BJ (cell line): ENCODE data around the gene CELF1. TPM values are rescaled to one million over a fixed set of nuclear protein-coding genes. Genes with fewer than 3 reads are reported as not detected.

Experiments
- CTCF ChIA-PET: fragments of 350-600 bp; formaldehyde crosslinking; extraction: SDS; loops from one replicate; lab custom pipeline; 2021; ENCODE audit warnings: antibody characterized with exemption, inconsistent platforms; lab: Yijun Ruan, JAX
- POLR2A ChIA-PET: fragments of 300-600 bp; sonication (Branson Sonifier 250); formaldehyde crosslinking; extraction: SDS; loops from one replicate; lab custom pipeline; 2021; ENCODE audit warnings: antibody characterized with exemption; lab: Charles Lee
- DNase-seq: peaks from one replicate; pipeline ENCODE4 v3.0.0-alpha.2; 2011; ENCODE audit warnings: low read depth
- H3K27me3 ChIP-seq: 2 replicates; pipeline ENCODE4 v1.6.0; 2011; ENCODE audit warnings: low read length; ENCODE audit not compliant: control insufficient read depth, insufficient read depth
- H3K36me3 ChIP-seq: 2 replicates; pipeline ENCODE4 v1.5.1; 2011; ENCODE audit warnings: low read length; ENCODE audit not compliant: control insufficient read depth, insufficient read depth
- H3K4me3 ChIP-seq: 2 replicates; pipeline ENCODE4 v1.5.1; 2011; ENCODE audit warnings: low read depth, mild to moderate bottlenecking, control low read depth, low read length
- CTCF ChIP-seq: IDR thresholded peaks from 2 replicates; pipeline ENCODE4 v1.5.1; 2011; ENCODE audit warnings: low read depth, mild to moderate bottlenecking, control low read depth, inconsistent platforms, low read length, moderate library complexity; ENCODE audit not compliant: insufficient read depth
- polyA plus RNA-seq: library from polyadenylated mRNA; depleted of rRNA; stranded (reverse); fragments of >200 nt; gene quantifications from 2 replicates; pipeline ENCODE4 v1.2.3, GENCODE V29; 2011

CELF1 gene
- polyA plus RNA-seq, 1 experiment, result 73.5 TPM

GRCh38 chr11:47593934-47594855 lies 41.3 kb upstream of the CELF1 start, which contains the start of gene C1QTNF4:
Gene C1QTNF4 (minus strand): TSS chr11:47594411. CDS start chr11:47590810, 3,601 bp downstream.
- CTCF ChIA-PET, result interaction anchor here (1.4 kb wide), 1 partner anchor 17 kb away, joined by 3 read pairs; no protein-coding TSS in a partner anchor

GRCh38 chr11:47593492-47593933 lies 40.6 kb upstream of the CELF1 start:
- Histone ChIP-seq H3K4me3 (no peak overlapping the region; the same call in 1 of the 2 replicates), H3K36me3 (no peaks in the 10 kb centered on the region), H3K27me3 (peaks cover 45% of the 10 kb centered on the region)
- CTCF ChIA-PET, result no interaction called here
- POLR2A ChIA-PET, result no interaction called here
- no peak for TF ChIP-seq CTCF
- no peak for DNase-seq

More at GRCh38 chr11:47593934-47594855, 41.3 kb upstream of the CELF1 start, which contains the start of gene C1QTNF4:
- no peak for TF ChIP-seq CTCF
- POLR2A ChIA-PET, result no interaction called here
- DNase-seq, result no peak
- Histone ChIP-seq H3K4me3 (peak within 1 kb of the TSS; percentile 21), H3K36me3 (no peaks in the 10 kb centered on the region), H3K27me3 (peaks cover 42% of the 10 kb centered on the region)

- CTCF ChIA-PET, result interaction anchor here (2.0 kb wide), 1 partner anchor 14 kb away, joined by 7 read pairs; no protein-coding TSS in a partner anchor
- no peak for TF ChIP-seq CTCF
- peaks cover 45% of the 10 kb centered on the region for H3K27me3 ChIP-seq
Observed at GRCh38 chr11:47592970-47593369, 40.0 kb upstream of the CELF1 start.

GRCh38 chr11:47592251-47592650 lies 39.3 kb upstream of the CELF1 start:
- no peak for DNase-seq
- CTCF ChIA-PET, result interaction anchor here (0.7 to 2.0 kb wide), 3 partner anchors 9 to 25 kb away, joined by 3 to 7 read pairs (median 5); no protein-coding TSS in a partner anchor
- no peaks in the 10 kb centered on the region for H3K36me3 ChIP-seq
- H3K4me3 ChIP-seq, result no peak overlapping the region
- POLR2A ChIA-PET, result no interaction called here
- peaks cover 45% of the 10 kb centered on the region for H3K27me3 ChIP-seq
- TF ChIP-seq CTCF, result no peak

More at GRCh38 chr11:47592970-47593369, 40.0 kb upstream of the CELF1 start:
- Histone ChIP-seq H3K36me3 (no peaks in the 10 kb centered on the region), H3K4me3 (no peak overlapping the region)
- no peak for DNase-seq
- POLR2A ChIA-PET, result no interaction called here

GRCh38 chr11:47591764-47592163 lies 38.8 kb upstream of the CELF1 start:
- no peak for DNase-seq
- CTCF ChIA-PET, result interaction anchor here (0.7 to 2.0 kb wide), 3 partner anchors 10 to 25 kb away, joined by 3 to 7 read pairs (median 5); no protein-coding TSS in a partner anchor
- Histone ChIP-seq H3K4me3 (no peak overlapping the region), H3K27me3 (peaks cover 45% of the 10 kb centered on the region), H3K36me3 (no peaks in the 10 kb centered on the region)
- POLR2A ChIA-PET, result interaction anchor here (0.7 kb wide), 1 partner anchor 104 kb away, joined by 11 read pairs; no protein-coding TSS in a partner anchor
- no peak for TF ChIP-seq CTCF
